ENCODE results near the gene ZFP69B.
"Not testable (repeated sequence)": the region's sequence is repeated elsewhere in the genome, so short reads cannot be mapped to it uniquely, and the experiment has no call there.

The ZFP69B gene

GRCh38 chr1:40435876-40436275 is 14.4 kb upstream of the ZFP69B start:
- no peak for DNase-seq (ENCODE audit: low read depth)

DNA sequence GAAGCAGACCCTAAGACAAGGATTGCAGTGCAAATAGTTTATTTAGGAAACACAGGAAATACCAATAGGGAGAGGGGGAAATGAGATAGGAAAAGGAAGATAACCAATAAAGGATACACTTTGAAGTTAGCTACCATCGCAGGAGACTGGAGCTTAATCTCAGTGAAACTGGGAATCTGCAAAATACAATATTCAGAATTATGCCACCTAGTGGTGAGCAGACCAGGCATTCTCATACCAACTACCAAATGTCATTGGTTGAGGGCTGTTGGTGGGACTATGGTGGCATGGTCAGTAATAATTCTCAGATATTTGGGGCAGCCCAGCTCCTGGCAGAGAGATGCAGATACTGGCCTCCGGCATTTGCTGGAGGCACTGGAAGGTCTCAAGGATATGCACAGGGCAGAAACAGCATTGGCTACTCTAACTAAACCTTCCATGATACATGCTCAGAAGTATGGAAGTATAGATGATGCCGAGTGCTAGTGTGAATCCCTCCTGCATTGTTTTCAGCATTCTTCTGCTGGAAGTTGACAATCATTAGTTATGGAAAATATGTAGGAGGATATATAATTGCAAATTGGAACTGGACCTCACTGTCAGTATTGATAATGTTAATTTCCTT is 11.8 kb upstream of the ZFP69B start:
- DNase-seq (ENCODE audit: low read depth): peak; percentile 18

DNA sequence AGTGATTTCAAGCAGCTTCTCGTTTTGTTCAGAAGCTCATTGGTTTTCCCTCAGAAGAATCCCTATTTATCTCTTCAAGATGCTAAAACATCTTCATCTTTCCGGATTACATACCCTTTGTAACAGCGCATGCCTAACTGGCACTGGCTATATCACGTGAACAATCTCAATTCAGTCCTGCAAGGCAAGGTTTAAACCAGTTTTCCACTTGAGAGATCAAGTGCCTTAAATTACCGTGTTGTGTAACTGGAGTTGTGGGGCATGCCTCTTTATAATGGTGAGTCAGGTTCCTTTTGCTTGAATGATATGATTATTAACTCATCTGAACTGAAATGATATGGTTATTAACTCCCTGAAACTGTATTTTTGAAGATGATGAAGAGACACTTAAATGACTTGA is 11.0 kb upstream of the ZFP69B start:
- no peak for DNase-seq (ENCODE audit: low read depth)

- no peak for DNase-seq (ENCODE audit: low read depth)
These were observed 390 bp downstream of the ZFP69B start for GRCh38 chr1:40450495-40451237.

GRCh38 chr1:40451238-40451585 is 936 bp downstream of the ZFP69B start:
- no peak for DNase-seq (ENCODE audit: low read depth)

GRCh38 chr1:40454873-40455272 is 4.6 kb downstream of the ZFP69B start:
- DNase-seq (ENCODE audit: low read depth): no peak

DNA sequence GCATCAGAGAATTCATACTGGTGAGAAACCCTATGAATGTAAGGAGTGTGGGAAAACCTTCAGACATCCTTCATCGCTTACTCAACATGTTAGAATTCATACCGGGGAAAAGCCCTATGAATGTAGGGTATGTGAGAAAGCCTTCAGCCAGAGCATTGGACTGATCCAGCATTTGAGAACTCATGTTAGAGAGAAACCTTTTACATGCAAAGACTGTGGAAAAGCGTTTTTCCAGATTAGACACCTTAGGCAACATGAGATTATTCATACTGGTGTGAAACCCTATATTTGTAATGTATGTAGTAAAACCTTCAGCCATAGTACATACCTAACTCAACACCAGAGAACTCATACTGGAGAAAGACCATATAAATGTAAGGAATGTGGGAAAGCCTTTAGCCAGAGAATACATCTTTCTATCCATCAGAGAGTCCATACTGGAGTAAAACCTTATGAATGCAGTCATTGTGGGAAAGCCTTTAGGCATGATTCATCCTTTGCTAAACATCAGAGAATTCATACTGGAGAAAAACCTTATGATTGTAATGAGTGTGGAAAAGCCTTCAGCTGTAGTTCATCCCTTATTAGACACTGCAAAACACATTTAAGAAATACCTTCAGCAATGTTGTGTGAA is 12.8 kb downstream of the ZFP69B start:
- no peak for DNase-seq (ENCODE audit: low read depth)

GRCh38 chr1:40469327-40469726 is 19.1 kb downstream of the ZFP69B start:
- no peak for DNase-seq (ENCODE audit: low read depth)

DNA sequence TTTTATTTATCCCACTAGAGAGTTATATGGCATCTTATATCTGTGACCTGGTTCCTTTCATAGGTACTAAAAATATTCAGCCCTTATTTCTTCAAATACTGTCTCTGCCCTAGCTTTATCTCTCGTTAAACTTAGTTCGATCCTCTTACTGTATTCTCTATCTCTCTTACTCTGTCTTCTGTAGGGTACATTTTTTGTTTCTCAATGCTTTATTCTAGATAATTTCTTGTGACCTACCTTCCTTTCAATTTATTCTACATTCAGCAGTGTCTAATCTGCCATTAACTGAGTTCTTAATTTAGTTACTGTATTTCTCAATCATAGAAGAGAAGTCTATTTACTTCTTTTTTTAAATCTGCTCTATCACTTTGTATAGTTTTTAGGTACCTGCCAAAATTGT is 25.0 kb downstream of the ZFP69B start:
- no peak for DNase-seq (ENCODE audit: low read depth)

- DNase-seq (ENCODE audit: low read depth): no peak
These were observed 26.8 kb downstream of the ZFP69B start, which contains the start of gene ZFP69 for GRCh38 chr1:40476924-40477677. Gene ZFP69, plus strand, starts transcription at chr1:40477290. Its CDS starts 2,072 bp downstream, at chr1:40479362.

GRCh38 chr1:40477678-40478053 is 27.4 kb downstream of the ZFP69B start:
- no peak for DNase-seq (ENCODE audit: low read depth)

DNA sequence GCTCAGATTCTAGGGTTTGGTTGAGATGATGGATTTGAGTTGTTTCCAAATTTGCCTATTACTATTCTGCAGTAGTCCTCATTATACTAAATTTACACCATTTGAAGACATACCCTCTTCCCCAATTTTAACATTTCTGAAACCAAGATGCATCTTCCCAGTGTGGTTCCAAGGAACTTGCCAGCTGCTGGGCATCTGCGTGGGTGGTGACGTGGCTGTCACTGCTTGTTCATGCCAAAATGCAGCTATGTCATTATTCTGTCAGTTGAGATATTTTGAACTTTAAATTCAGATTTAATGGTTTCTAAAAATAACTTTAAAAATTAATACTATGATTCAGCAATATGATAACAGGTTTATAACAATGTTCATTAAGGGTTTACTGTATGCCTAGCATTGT is 28.0 kb downstream of the ZFP69B start:
- DNase-seq (ENCODE audit: low read depth): no peak

- no peak for DNase-seq (ENCODE audit: low read depth)
These were observed 28.9 kb downstream of the ZFP69B start for GRCh38 chr1:40479156-40479555.

DNA sequence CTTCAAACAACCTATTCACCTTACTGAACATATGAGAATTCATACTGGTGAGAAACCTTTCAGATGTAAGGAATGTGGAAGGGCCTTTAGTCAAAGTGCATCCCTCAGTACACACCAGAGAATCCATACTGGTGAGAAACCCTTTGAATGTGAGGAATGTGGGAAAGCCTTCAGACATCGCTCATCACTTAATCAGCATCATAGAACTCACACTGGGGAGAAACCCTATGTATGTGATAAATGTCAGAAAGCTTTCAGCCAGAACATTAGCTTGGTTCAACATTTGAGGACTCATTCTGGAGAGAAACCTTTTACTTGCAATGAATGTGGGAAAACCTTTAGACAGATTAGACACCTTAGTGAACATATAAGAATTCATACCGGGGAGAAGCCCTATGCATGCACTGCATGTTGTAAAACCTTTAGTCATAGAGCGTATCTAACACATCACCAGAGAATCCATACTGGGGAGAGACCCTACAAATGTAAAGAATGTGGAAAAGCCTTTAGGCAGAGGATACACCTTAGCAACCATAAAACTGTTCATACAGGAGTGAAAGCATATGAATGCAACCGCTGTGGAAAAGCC is 45.1 kb downstream of the ZFP69B start:
- DNase-seq (ENCODE audit: low read depth): no peak

- not testable (repeated sequence) for DNase-seq (ENCODE audit: low read depth)
These were observed 52.4 kb downstream of the ZFP69B start for GRCh38 chr1:40502651-40503050.

GRCh38 chr1:40507973-40508372 is 57.7 kb downstream of the ZFP69B start:
- DNase-seq (ENCODE audit: low read depth): no peak

DNA sequence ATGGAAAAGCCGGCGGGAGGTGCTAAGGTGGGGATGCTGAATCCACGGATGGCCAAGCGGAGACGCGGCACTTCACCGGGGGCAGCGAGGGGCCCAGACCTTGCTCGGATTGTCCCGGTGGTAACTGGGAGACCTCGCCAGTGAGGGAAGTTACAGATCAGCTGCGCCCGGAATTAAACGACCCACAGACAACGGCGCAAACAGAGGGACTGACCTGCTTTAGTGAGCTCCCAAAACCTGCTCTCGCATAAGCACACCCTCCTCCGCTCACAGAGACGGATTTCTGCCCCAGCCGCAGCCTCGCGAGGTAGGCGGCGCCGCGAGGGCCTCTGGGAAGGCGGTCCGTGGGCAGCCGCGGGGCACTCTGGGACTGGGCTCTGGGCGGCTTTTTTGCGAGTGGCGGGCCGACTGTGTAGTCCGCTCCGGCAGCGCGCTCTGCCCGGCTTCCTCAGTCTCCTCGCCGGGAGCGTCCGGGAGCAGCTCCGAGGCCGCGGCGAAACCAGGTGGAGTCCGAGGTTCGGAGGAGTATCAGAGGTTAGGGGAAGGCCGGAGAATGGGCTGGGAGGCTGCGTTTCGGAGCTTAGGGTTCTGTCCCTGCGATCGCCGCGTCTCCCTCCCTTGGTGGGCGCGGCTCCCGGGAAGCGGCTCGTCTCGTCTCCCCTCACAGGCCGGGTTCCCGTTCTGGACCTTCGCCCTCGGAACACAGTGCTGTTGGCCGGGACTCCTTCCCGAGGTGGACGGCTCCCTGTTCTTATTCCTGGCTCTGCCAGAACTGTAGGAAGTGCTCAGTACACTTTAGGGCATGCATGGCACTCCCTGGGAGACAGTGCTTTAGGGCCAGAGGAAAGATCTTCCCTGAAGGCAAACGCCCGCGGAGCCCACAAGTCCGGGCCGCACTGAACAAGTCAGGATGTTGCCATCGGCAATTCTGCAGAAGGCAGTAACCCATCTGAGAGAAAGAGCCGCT is 58.4 kb downstream of the ZFP69B start, which contains the start of gene EXO5:
Gene EXO5 (plus strand): TSS at position 393 of the 967 bp plus-strand sequence. CDS start 5,778 bp downstream, outside the sequence.
- DNase-seq (ENCODE audit: low read depth): peak; percentile 56

All from CMK (cell line).